ENCODE results near the gene CFL1. TPM values are rescaled to one million over a fixed set of nuclear protein-coding genes. Genes with fewer than 3 reads are reported as not detected.
"Not testable (repeated sequence)": the region's sequence is repeated elsewhere in the genome, so short reads cannot be mapped to it uniquely, and the experiment has no call there.

Gene CFL1
- 2,252 TPM for polyA plus RNA-seq (2013, experiment 1 of 2; ENCODE audit: insufficient read length)
- 1,938 TPM for polyA plus RNA-seq (2013, experiment 2 of 2; ENCODE audit: insufficient read length)

- peak; percentile 99 for DNase-seq
Measured at GRCh38 chr11:65857853-65858680, at the start of gene CFL1. TSS of gene CFL1 (minus strand) at chr11:65858180. CDS start at chr11:65858099, 81 bp downstream.

- DNase-seq: no peak
Measured at GRCh38 chr11:65906602-65907001, 48.6 kb upstream of the CFL1 start.

DNA sequence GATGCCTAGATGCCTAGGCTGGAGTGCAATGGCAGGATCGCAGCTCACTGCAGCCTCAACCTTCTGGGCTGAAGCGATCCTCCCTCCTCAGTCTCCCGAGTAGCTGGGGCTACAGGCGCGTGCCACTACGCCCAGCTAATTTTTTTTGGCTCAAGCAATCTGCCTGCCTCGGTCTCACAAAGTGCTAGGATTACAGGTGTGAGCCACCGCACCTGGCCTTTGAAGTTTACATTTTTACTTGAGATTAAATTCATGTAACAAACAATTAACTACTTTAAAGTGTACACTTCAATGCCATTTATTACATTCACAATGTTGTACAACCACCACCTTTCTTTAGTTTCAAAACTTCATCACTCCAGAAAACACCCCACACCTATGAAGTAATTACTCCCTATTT is 45.7 kb upstream of the CFL1 start:
- no peak for DNase-seq

DNA sequence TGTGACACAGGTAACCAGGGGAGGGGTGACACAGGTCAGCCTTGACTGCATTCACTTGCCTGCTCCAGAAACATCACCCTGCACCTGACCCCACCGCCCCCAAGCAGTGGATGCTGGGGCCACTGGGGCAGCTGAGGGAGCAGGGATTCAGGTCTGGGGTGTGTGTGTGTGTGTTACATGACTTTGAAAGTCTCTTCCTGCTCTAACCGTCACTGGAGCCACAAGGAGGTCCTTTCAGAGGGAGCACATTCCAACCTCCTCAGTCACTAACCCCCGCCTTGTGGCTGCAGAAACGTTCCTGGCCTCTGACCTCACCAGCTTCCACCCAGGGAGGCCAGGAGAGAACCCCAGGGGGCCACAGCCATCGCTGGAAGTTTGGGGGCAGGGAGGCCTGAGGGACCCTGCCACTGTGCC is 45.1 kb upstream of the CFL1 start:
- peak; percentile 96 for DNase-seq

GRCh38 chr11:65900899-65901180 is 42.9 kb upstream of the CFL1 start:
- DNase-seq: no peak

- DNase-seq: peak; percentile 97
Measured at GRCh38 chr11:65900125-65900898, 42.3 kb upstream of the CFL1 start, which contains the start of gene FOSL1. TSS of gene FOSL1 (minus strand) at chr11:65900388. CDS start at chr11:65900339, 49 bp downstream.

GRCh38 chr11:65899356-65900124 is 41.6 kb upstream of the CFL1 start:
- DNase-seq: peak; percentile 85

DNA sequence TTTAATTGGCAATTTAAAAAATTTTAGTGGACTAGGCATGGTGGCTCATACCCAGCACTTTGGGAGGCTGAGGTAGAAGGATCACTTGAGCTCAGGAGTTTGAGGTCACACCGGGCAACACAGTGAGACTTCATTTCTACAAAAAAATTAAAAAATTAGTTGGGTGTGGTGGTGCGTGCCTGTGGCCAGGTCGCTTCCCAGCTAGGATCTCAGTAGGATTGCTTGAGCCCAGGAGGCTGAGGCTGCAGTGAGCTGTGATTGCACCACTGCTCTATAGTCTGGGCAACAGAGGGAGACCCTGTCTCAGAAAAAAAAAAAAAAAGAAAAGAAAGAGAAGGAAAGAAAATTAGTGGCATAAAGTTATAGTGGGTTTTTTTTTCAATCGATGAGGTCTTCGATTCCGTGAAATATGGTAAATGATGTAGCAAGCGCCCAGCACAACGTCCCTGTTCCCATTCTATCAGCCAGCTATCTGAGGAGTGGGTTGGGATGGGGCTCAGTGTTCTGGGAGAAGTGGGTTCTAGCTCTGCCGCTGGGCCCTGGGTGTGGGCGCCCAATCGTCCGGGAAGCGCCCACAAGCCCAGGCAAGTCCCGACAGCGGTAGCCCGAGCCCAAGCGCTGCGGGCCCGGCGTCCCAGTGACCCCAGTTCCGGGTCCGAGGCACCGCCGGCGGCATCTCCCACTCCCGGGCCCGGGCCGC is 40.8 kb upstream of the CFL1 start:
- no peak for DNase-seq

GRCh38 chr11:65897020-65897471 is 39.1 kb upstream of the CFL1 start:
- no peak for DNase-seq

- DNase-seq: no peak
Measured at GRCh38 chr11:65896034-65896999, 38.3 kb upstream of the CFL1 start.

- no peak for DNase-seq
Measured at GRCh38 chr11:65895482-65895981, 37.6 kb upstream of the CFL1 start.

GRCh38 chr11:65894034-65894591 is 36.1 kb upstream of the CFL1 start:
- no peak for DNase-seq

DNA sequence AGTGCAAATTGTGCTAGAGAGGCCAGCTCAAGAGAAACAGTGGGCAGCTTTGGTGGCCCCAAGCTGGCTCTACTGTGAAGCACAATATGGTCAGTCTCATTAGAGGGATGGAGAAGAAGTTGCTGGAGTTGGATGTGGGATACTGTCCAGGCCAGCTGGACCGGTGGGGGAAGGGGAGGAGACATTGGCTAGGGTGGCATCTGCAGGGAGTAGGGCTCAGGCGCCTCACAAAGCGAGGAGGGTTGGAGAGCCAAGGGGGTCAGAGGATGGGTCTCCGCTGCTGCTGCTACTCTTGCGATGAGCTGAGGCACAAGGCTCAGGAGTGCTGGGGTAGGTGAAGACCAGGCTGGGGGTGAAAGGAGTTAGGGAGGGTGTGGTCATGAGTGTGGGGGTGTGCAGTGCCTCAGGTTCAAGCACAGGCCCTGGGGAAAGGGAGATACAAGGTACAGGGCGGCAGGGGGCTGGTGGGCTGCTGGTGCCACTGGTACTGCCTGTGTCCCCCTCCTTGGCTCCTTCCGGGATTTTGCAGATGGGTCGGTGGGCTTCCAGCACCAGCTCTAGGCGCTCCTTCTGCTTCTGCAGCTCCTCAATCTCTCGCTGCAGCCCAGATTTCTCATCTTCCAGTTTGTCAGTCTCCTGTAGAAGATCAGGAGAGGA is 34.8 kb upstream of the CFL1 start:
- no peak for DNase-seq

DNA sequence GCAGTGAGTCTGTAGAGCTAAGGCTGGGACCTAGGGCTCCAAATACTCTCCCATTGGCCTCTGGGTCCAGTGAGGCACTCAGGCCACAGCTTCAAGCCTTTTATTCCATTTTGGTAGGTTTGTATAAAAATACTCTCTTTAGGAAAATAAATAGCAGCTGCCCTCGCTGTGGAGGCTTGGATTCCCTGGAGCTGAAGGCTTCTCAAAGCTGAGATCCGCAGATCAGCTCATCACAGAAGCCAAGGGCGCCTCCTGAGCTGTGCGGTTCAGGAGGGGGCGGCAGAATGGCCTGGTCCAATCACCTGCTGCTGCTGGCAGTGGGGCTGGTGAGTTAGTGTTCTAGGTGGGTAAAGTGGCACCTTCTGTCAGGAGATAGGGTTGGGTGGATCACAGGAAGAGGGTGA is 34.2 kb upstream of the CFL1 start:
- not testable (repeated sequence) for DNase-seq

DNA sequence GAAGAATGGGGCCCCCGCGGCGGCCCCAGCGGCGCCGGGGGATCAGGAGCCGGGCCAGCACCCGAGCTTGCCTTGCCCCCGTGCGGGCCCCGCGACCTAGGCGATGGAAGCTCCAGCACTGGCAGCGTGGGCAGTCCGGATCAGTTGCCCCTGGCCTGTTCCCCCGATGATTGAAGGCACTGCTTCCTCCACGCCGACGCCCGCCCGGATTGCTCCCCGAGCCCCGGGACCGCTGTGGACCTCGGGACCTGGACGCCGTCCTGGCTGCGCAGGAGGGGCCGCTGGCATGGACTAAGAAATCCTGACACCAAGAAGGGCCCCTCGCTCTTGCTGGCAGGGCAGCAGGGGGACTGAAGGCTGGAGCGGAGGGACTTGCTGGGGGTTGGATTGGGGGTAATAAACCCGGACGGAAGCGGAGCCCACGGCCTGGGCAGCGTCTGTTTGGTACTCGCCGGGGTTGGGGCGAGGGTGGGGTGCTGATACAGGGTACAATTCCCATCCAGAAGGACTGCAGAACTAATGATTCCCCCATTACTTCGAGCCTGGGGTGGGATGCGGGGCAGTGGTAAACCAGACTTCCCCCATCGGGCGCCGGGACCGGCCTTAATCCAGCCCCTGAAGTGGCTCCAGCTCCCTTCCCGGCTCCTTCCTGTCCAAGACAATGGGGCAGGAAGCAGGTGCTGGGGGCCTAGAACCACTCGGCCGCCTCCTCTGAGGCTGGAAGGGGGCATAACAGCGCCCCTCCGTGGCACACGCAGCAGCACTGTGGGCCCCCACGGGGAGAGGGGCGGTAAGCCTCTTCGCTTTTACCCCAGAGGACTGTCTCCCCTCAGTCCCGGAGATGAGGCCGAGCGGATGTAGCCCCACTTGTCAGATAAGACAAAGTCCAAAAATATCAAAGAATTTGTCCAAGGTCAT is 33.5 kb upstream of the CFL1 start:
- no peak for DNase-seq

DNA sequence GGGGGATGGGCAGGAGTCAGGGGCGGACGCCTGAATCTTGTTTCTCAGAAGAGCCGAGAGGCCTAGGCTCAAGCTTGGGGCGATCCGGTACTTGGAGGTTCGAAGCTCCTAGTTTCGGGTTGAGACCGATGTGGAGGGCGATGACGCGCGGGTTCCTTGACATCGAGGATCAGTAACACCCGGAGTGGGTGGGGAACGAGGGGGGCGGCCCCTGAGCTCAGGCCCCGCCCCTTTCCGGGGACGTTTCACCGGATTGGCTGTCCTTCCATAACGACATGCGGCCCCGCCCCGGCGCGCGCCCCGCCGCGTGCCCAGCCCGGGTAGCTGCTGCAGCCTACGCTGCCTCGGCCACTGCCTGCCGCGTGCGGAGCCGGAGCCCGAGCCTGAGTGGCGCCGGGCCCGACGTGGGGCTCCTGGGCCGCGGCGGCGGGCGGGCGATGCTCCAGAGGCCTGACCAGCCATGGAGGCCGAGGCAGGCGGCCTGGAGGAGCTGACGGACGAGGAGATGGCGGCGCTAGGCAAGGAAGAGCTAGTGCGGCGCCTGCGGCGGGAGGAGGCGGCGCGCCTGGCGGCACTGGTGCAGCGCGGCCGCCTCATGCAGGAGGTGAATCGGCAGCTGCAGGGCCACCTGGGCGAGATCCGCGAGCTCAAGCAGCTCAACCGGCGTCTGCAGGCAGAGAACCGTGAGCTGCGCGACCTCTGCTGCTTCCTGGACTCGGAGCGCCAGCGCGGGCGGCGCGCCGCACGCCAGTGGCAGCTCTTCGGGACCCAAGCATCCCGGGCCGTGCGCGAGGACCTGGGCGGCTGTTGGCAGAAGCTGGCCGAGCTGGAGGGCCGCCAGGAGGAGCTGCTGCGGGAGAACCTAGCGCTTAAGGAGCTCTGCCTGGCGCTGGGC is 32.6 kb upstream of the CFL1 start, which contains the start of gene CCDC85B:
CCDC85B (plus strand) TSS at position 350 of the 895 bp plus-strand sequence; CDS start at position 461, 111 bp downstream.
- DNase-seq: peak; percentile 97

DNA sequence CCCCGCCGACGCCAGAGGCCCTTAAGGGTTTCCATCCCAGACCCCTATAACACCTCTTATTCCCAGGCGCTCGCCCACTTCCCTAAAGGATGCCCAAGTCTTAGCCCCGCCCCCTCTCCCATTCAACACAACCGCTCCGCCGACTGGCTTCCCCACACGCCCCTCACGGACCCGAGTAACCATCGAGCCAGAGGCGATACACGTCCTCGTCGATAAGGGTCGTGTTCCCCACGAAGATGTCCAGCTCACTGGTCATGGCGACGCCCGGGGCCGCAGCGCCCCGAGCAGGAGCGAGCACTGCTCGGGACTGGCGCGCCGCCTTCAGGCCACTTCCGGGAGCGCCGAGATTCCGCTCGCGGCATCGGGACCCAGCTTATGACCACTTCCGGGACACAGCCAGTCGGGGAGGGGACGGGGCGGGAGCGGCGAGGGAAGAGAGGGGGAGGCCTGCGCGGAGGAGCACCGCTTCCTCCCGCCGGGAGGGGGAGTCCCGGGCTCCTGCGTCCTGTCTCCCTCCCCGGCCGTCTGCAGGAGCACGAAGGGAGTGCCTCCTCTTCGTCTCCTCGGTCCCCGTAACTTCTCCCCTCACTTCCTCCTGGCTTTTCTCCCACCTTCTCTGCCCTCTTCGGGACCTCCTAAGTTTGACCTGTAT is 30.3 kb upstream of the CFL1 start, which contains the start of gene FIBP:
FIBP (minus strand) TSS at position 309 of the 652 bp plus-strand sequence; CDS start at position 256, 53 bp downstream.
- peak; percentile 98 for DNase-seq
